CD14-positive monocyte (primary cell): ENCODE results near the gene PKD1L1. TPM values are rescaled to one million over a fixed set of nuclear protein-coding genes. Genes with fewer than 3 reads are reported as not detected.

ENCODE experiments used
- DNase-seq, 3 donors: peaks; one replicate each; pipeline ENCODE4 v3.0.0-alpha.2; 2011 to 2022
- H2AFZ ChIP-seq: 2 replicates; pipeline ENCODE4 v1.6.0; 2012; ENCODE audit warnings: mild to moderate bottlenecking, low read depth, low read length, inconsistent platforms; ENCODE audit not compliant: insufficient read depth, poor library complexity, severe bottlenecking
- H3K27ac ChIP-seq, 2 donors: 1 replicate in 1 of 2; 2 replicates in 1 of 2; pipeline ENCODE4 v1.5.1; 2012 to 2013; ENCODE audit warnings: low read length in 2 of 2, control low read depth in 1 of 2, inconsistent platforms in 1 of 2, low read depth in 1 of 2, mild to moderate bottlenecking in 1 of 2
- H3K27me3 ChIP-seq, 2 donors: one replicate each; pipeline versions ENCODE4 v1.6.0 to v1.6.1; 2011 to 2013; ENCODE audit warnings: low read length in 2 of 2; ENCODE audit not compliant: control insufficient read depth in 2 of 2, insufficient read depth in 2 of 2
- H3K36me3 ChIP-seq, 2 donors: replicated peaks in 1 of 2; 1 replicate in 1 of 2; 2 replicates in 1 of 2; pipeline versions ENCODE4 v1.5.1 to v1.6.1; 2012 to 2013; ENCODE audit warnings: low read length in 2 of 2, control low read depth in 1 of 2, inconsistent platforms in 1 of 2, mild to moderate bottlenecking in 1 of 2; ENCODE audit not compliant: insufficient read depth in 2 of 2, control insufficient read depth in 1 of 2
- H3K4me1 ChIP-seq, 2 donors: 1 replicate in 1 of 2; 2 replicates in 1 of 2; pipeline versions ENCODE4 v1.5.1 to v1.6.1; 2012 to 2013; ENCODE audit warnings: low read length in 2 of 2, control low read depth in 1 of 2, inconsistent platforms in 1 of 2, mild to moderate bottlenecking in 1 of 2, moderate library complexity in 1 of 2; ENCODE audit not compliant: insufficient read depth in 2 of 2, control insufficient read depth in 1 of 2
- H3K4me2 ChIP-seq: replicated peaks from 2 replicates; pipeline ENCODE3; 2012; ENCODE audit warnings: low read length, moderate library complexity, mild to moderate bottlenecking; ENCODE audit not compliant: poor library complexity, severe bottlenecking; ENCODE audit errors: extremely low read depth
- H3K4me3 ChIP-seq, 3 experiments: fragments of 200-600 bp in 1 of 3; sonication (generic) in 1 of 3; replicated peaks in 1 of 3; 1 replicate in 2 of 3; 2 replicates in 1 of 3; pipeline ENCODE4 v1.5.1; 2011 to 2013; ENCODE audit warnings: low read length in 3 of 3, mild to moderate bottlenecking in 3 of 3, control low read depth in 2 of 3, low read depth in 2 of 3, inconsistent platforms in 1 of 3, moderate library complexity in 1 of 3
- H3K79me2 ChIP-seq: 2 replicates; pipeline ENCODE4 v1.6.0; 2012; ENCODE audit warnings: mild to moderate bottlenecking, control low read depth, inconsistent platforms, low read length, moderate library complexity; ENCODE audit not compliant: insufficient read depth
- H3K9ac ChIP-seq: 2 replicates; pipeline ENCODE4 v1.6.0; 2017; ENCODE audit warnings: low read length, mild to moderate bottlenecking; ENCODE audit not compliant: insufficient read depth, poor library complexity, severe bottlenecking
- H3K9me3 ChIP-seq, 2 donors: replicated peaks in 1 of 2; 1 replicate in 1 of 2; 2 replicates in 1 of 2; pipeline versions ENCODE4 v1.5.1 to v1.6.1; 2012 to 2013; ENCODE audit warnings: low read length in 2 of 2, control low read depth in 1 of 2; ENCODE audit not compliant: control insufficient read depth in 1 of 2, insufficient read depth in 1 of 2
- H4K20me1 ChIP-seq: 2 replicates; pipeline ENCODE4 v1.6.0; 2012; ENCODE audit warnings: mild to moderate bottlenecking, low read length, control low read depth, moderate library complexity; ENCODE audit not compliant: insufficient read depth
- H3K27ac Mint-ChIP-seq, 7 donors: one replicate each; pipeline ENCODE4 v1.8.0; 2020; ENCODE audit warnings: mild to moderate bottlenecking in 7 of 7, mixed read lengths in 7 of 7, moderate library complexity in 6 of 7, inconsistent platforms in 2 of 7
- H3K27me3 Mint-ChIP-seq, 3 donors: one replicate each; pipeline ENCODE4 v1.8.0; 2021 to 2022; ENCODE audit warnings: low read depth in 3 of 3, mild to moderate bottlenecking in 3 of 3, mixed read lengths in 3 of 3, moderate library complexity in 3 of 3, inconsistent platforms in 1 of 3
- H3K36me3 Mint-ChIP-seq, 2 donors: one replicate each; pipeline ENCODE4 v1.8.0; 2020; ENCODE audit warnings: mixed read lengths in 2 of 2, inconsistent platforms in 1 of 2, mild to moderate bottlenecking in 1 of 2
- H3K4me1 Mint-ChIP-seq: one replicate; pipeline ENCODE4 v1.8.0; 2020; ENCODE audit warnings: mild to moderate bottlenecking, mixed read lengths
- H3K4me3 Mint-ChIP-seq, 2 donors: one replicate each; pipeline ENCODE4 v1.8.0; 2020; ENCODE audit warnings: mild to moderate bottlenecking in 2 of 2, mixed read lengths in 2 of 2, moderate library complexity in 1 of 2
- H3K9me3 Mint-ChIP-seq, 7 donors: one replicate each; pipeline ENCODE4 v1.8.0; 2020 to 2022; ENCODE audit warnings: mixed read lengths in 7 of 7, mild to moderate bottlenecking in 6 of 7, moderate library complexity in 6 of 7, inconsistent platforms in 2 of 7
- WGBS: methylation state at CpG from one replicate; pipeline ENCODE4 v1.1.5; 2013; ENCODE audit warnings: missing lambda C conversion rate; ENCODE audit not compliant: insufficient coverage; 5-methylcytosine and 5-hydroxymethylcytosine counted together
- intact Hi-C, 2 donors: fragments of 100-400 bp; cut with micrococcal nuclease; formaldehyde crosslinking; loops; one replicate each; pipeline versions ENCODE4 v1.15.0 to v1.15.1; 2023
- polyA plus RNA-seq, 3 donors: library from polyadenylated mRNA; depleted of rRNA in 1 of 3; unstranded in 2 of 3; stranded (reverse) in 1 of 3; fragments of 300-500 nt in 2 of 3; fragments of >200 nt in 1 of 3; fragmentation: Illumina TruSeq in 2 of 3; gene quantifications; 1 replicate in 2 of 3; 2 replicates in 1 of 3; pipeline ENCODE4 v1.2.3, GENCODE V29; 2012 to 2021
- TF ChIP-seq, protein P1 (sequence below): fragments of 200-600 bp; IDR thresholded peaks from one replicate; pipeline ENCODE4 v1.8.0; 2022; ENCODE audit warnings: antibody characterized with exemption, mild to moderate bottlenecking

Gene PKD1L1
- polyA plus RNA-seq, 3 donors = 0.19 TPM; not detected in 2

- Histone ChIP-seq H3K4me2 (no peak overlapping the region), H3K9me3 (no peaks in the 10 kb centered on the region), H3K9ac (no peak overlapping the region), H3K4me3 (no peak overlapping the region), H3K36me3 (no peaks in the 10 kb centered on the region), H3K27me3 (no peaks in the 10 kb centered on the region), H2AFZ (no peak overlapping the region), H3K79me2 (no peaks in the 10 kb centered on the region), H4K20me1 (no peaks in the 10 kb centered on the region), H3K4me1 (no peaks in the 10 kb centered on the region), H3K27ac (no peak overlapping the region)
- Mint-ChIP-seq H3K9me3 (peaks cover 1 to 11% (median 4%) of the 10 kb centered on the region in 7 donors), H3K36me3 (no peaks in the 10 kb centered on the region), H3K4me3 (no peak overlapping the region), H3K27me3 (peaks cover 10 to 21% (median 20%) of the 10 kb centered on the region in 3 donors), H3K27ac (no peak overlapping the region), H3K4me1 (no peaks in the 10 kb centered on the region)
- DNase-seq = no peak
- TF ChIP-seq, protein P1, sequence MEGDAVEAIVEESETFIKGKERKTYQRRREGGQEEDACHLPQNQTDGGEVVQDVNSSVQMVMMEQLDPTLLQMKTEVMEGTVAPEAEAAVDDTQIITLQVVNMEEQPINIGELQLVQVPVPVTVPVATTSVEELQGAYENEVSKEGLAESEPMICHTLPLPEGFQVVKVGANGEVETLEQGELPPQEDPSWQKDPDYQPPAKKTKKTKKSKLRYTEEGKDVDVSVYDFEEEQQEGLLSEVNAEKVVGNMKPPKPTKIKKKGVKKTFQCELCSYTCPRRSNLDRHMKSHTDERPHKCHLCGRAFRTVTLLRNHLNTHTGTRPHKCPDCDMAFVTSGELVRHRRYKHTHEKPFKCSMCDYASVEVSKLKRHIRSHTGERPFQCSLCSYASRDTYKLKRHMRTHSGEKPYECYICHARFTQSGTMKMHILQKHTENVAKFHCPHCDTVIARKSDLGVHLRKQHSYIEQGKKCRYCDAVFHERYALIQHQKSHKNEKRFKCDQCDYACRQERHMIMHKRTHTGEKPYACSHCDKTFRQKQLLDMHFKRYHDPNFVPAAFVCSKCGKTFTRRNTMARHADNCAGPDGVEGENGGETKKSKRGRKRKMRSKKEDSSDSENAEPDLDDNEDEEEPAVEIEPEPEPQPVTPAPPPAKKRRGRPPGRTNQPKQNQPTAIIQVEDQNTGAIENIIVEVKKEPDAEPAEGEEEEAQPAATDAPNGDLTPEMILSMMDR = no peak
- WGBS = no CpG with 5 or more reads among the region's 2 CpGs
- intact Hi-C loops = no loop called here
Observed at GRCh38 chr7:47915616-47915976, 32.7 kb downstream of the PKD1L1 start.

GRCh38 chr7:47914717-47915615 is 33.3 kb downstream of the PKD1L1 start:
- no peak overlapping the region for H3K27ac ChIP-seq
- Mint-ChIP-seq H3K27me3 (peaks cover 10 to 19% (median 17%) of the 10 kb centered on the region in 3 donors), H3K36me3 (no peaks in the 10 kb centered on the region), H3K9me3 (peaks cover 1 to 11% (median 4%) of the 10 kb centered on the region in 7 donors), H3K4me1 (no peaks in the 10 kb centered on the region), H3K4me3 (no peak overlapping the region), H3K27ac (no peak overlapping the region)
- no peak overlapping the region for H3K4me2 ChIP-seq
- no peaks in the 10 kb centered on the region for H3K9me3 ChIP-seq
- H3K4me1 ChIP-seq = no peaks in the 10 kb centered on the region
- H3K27me3 ChIP-seq = no peaks in the 10 kb centered on the region
- no peaks in the 10 kb centered on the region for H4K20me1 ChIP-seq
- no peaks in the 10 kb centered on the region for H3K79me2 ChIP-seq
- H3K4me3 ChIP-seq = no peak overlapping the region
- TF ChIP-seq, protein P1 = no peak
- intact Hi-C loops = no loop called here
- H2AFZ ChIP-seq = no peak overlapping the region
- DNase-seq = no peak
- H3K36me3 ChIP-seq = no peaks in the 10 kb centered on the region
- WGBS = 80% methylated on average over 1 of the region's 5 CpGs
- H3K9ac ChIP-seq = no peak overlapping the region
